C1 segment of cervical spinal cord (tissue), 14 donors: ENCODE results near the gene SPDEF.

Experiments used
- DNase-seq, 14 donors: peaks; one replicate each; lab custom pipeline; 2025; lab: John Stamatoyannopoulos, UW

Gene SPDEF

DNA sequence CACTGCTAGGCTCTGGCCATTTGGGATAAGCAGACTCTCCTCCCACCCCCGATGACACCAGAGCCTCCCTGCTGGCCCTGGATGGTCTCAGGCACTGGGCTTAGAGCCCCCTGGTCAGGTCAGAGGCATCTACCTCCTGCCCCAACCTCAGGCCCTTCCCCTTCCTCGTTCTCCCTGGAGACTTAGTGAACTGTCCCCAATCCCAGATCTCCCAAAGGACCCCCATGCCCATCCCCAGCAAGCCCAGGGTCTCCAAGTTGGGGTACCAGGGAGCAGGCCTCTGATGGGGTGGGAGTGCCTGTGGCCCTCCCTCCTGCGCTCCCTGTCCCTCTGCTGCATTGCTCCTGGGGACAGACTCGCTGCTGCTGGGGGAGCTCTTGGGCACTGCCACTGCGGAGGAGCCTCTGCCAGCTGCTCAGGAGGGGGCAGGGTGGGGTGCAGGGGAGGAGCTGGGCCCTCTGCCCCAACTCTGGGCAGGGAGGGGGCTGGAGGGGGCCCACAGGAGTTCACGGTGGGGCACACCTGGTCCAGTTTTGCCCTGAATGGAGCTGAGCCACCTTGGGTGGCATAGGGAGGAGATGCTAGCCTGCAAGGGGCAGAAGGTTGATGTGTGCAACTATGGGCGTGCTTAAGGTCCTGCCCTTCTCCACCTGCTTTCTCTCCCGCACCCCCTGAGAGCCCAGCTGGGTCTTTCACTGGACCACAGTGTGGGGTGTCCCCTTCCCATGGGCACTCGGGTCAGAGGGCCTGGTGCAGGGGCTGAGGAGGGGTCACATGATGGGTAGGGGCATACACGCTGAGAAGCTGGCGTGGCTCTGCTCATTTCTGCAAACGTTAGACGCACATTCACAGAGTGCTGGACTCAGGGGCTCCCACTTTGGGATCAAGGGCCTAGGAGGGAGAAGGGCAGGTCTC, 40.4 kb downstream of the SPDEF start:
- no peak for DNase-seq

DNA sequence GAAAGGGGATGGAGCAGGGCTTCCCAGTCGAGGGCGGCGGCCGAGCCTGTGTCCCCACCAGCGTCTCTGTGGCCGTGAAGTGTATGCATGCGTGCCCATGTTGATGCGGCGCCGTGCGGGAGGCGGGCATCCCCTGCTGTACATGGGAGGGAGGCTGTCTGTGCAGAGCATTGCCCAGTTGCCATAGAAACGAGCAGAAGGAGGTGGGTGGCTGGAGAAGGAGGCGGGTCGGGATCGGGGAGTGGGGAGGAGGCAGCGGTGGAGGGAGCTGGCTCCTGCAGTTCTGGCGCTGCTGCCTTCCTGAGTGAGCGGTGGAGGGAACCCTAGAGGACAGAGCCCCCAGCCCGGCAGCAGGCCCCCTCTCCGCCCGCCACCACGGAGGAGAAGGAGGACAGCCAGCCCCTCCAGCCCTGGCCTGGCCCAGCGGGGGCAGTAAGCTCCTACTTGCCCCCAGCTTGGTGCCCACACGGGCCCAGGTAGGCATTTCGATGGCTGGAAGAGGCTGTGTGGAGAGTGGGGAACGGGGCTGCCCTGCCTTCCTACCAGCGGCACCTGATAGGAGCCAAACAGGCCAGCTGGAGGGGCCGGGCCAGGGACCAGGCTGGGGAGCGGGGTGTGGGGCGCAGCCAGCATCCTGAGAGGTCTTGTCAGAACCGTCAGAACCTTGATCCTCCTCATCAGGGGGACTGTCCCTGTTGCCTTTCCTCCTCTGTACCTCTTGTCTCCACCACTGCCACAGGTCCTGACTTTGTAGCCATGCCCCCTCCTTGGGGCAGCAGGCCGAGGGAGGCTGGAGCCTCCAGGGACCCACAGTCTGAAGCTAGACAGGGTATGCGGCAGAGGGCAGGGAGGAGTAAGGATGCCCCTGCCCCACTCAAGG, 41.3 kb downstream of the SPDEF start:
- peak in 3 of 14 donors; percentile 19 to 91 (median 34) for DNase-seq

DNA sequence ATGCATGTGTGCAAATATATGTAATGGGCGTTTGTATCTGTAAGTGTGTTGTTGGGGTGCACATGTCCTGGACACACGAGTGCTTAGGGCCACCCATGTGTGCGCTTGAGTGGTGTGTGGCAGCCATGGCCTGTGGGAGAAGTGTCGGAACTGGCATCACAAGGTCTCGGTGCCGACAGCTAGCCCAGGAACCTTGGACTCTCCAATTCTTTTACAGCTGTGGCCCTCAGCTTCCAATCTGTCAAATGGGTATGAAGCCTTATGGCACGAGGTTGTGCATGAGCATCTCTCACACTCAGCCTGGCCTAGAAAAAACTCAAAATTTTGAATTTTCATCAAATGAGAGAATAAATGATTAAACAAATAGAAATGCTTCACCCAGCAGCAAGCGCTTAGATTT, 42.0 kb downstream of the SPDEF start:
- no peak for DNase-seq

GRCh38 chr6:34513646-34514045, 42.5 kb downstream of the SPDEF start:
- DNase-seq = no peak

- no peak for DNase-seq
Measured at GRCh38 chr6:34512738-34513115, 43.4 kb downstream of the SPDEF start.

- no peak for DNase-seq
Measured at GRCh38 chr6:34511915-34512737, 44.0 kb downstream of the SPDEF start.

GRCh38 chr6:34511214-34511914, 44.8 kb downstream of the SPDEF start:
- DNase-seq = no peak

DNA sequence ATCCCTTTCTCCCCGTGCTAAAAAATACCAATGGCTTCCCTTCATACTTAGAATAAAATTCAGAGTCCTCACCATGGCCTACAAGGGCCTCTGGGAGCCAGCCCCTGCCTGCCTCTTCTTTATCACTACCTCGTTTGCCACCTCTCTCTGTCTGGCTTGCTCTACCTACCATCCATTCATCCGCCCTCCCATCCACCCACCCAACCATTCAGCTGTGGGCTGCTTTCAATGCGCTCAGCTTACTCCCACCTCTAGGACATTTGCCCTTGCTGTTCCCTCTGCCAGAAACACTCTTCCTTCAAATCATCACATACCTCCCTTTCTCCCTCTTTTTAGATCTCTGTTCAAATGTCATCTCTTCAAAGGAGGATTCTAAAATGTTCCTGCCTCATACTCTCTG, 45.8 kb downstream of the SPDEF start:
- no peak for DNase-seq

- DNase-seq = no peak
Measured at GRCh38 chr6:34509782-34510181, 46.3 kb downstream of the SPDEF start.

DNA sequence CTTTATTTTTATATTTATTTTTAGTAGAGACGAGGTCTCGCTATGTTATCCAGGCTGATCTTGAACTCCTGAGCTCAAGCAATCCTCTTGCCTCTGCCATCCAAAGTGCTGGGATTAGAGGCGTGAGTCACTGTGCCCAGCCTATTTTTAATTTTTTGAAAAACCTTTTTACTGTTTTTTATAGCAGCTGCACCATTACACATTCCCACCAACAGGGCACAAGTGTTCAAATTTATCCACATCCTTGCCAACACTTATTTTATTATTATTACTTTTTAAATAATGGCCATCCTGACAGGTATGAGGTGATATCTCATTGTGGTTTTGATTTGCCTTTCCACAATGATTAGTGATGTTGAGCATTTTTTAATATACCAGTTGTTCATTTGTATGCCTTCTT, 47.7 kb downstream of the SPDEF start:
- DNase-seq = no peak

DNA sequence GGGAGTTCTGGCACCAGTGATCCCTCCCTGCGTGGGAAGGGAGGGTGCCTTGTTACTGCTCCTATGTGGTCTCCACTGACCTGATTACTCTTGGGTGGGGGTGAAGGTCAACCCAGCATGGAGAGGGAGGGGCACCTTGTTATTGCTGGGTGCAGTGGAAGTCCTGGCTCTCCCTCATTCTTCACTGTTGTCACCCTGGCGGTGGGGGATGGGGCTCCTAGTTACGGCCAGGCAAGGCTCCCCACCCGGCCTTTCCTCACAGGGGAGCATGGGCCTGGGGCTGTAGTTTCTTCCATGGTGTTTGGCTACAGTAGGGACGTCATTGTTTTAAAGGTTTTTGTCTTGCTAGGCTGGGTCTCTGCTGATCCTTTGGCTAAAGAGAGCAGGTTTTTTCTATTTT, 49.4 kb downstream of the SPDEF start:
- DNase-seq = no peak

DNA sequence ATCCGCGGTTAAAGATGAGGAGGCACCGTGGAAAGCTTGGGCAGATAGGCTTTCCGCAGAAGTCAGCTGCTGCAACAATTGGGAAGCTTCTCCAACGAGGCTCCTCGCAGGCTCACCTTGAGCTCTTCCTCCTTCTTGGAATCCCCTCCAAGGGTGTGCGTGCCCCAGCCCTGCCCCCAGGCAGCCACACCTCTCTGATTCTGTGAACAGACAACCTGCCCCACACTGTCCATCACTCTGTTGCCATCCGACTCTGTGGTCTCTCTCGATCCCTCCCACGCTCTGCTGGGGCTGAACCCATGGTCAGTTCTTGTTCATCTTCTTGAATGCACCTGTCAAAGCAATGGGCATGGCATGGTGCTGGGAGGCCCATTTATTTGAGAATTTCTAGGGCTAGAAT, 58.7 kb downstream of the SPDEF start:
- no peak for DNase-seq

DNA sequence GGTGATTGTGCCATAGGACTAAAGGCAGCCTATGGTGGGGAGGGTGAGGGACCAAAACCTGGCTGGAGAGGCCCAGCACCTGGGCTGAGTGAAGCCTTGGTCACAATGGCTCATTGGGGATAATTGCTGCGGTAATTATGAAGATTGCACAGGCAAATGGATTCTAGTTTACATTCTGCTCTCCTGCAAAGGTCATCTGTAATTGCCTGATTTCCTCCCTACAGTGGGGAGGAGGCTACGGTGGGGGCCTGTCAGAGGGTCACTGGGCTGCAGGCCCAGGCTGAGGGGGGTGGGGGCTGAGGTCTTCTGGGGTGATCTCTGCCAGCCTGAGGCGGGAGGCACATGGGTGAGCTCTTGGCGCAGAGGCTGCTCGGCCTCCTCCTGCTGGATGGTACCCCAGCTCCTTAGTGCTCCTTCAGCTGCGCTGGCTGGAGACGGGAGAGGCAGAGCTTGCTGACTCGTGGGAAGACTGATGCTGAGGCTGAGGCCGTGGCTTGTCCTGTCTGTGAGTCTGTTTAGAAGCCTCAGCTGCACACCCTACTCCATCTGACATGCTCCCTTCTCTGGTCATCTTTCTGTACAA, 59.9 kb downstream of the SPDEF start:
- no peak for DNase-seq

GRCh38 chr6:34494973-34495372, 61.2 kb downstream of the SPDEF start:
- no peak for DNase-seq

DNA sequence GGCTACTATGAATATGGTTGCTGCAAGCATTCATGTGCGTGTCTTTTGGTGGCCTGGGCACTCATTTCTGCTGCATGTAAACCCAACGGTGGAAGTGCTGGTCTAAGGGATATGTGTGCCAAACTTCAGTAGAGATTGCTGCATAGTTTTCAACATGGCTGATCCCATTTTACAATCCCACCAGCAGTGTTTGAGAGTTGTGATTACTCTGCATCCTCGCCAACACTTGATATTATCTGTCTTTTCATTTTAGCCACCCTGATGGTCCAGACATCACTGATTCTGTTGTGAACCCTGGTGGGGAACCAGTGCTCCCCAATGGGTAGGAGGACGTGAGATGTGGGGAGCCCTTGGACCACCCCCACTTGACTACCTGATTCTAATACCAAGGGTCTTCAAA, 62.8 kb downstream of the SPDEF start:
- no peak for DNase-seq

GRCh38 chr6:34491091-34491430, 65.1 kb downstream of the SPDEF start:
- DNase-seq = no peak

GRCh38 chr6:34490390-34491090, 65.6 kb downstream of the SPDEF start:
- DNase-seq = no peak

DNA sequence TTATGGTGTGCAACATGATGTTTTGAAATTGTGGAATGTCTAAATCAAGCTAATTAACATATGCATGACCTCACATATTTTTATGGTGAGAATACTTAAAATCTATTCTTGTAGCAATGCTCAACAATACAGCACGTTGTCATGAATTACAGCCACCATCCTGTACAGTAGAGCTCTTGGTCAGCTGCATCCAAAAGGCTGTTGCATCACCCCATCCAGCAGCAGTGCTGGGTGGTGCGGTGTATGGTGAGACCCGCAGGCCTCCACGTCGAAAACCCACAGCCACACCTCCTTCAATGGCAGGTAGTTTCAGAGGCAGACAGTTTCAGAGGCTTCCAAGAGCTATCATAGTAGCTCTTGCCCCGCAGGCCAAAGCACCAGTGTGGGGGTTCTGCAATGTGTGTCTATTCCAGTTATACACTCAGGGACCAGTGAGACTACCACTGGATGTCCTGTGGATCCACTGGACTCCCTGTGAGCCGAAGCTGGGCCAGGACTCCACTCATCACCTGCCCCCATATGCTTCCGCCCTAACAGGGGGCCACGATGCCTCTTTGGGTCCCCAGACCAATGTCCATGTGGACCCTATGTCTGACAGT, 66.8 kb downstream of the SPDEF start:
- no peak for DNase-seq
